Fibroblast of the aortic adventitia (primary cell): ENCODE results near the gene MBNL2. TPM values are rescaled to one million over a fixed set of nuclear protein-coding genes. Genes with fewer than 3 reads are reported as not detected.

ENCODE experiments used
- DNase-seq: peaks from one replicate; pipeline ENCODE4 v3.0.0-alpha.2; 2010; ENCODE audit warnings: low read depth
- H3K4me3 ChIP-seq: 2 replicates; pipeline ENCODE4 v1.5.1; 2011; ENCODE audit warnings: low read depth, mild to moderate bottlenecking, control low read depth, low read length, moderate library complexity
- total RNA-seq: library from RNA; depleted of rRNA; stranded (reverse); fragments of >200 nt; gene quantifications from 2 replicates; pipeline ENCODE4 v1.2.3, GENCODE V29; 2012; ENCODE audit warnings: low replicate concordance
- TF ChIP-seq, protein P1 (sequence below): IDR thresholded peaks from 2 replicates; pipeline ENCODE4 v1.5.1; 2011; ENCODE audit warnings: mild to moderate bottlenecking, low read length, control low read depth, inconsistent platforms; ENCODE audit not compliant: insufficient read depth

The MBNL2 gene
- total RNA-seq, 1 donor, result 120 TPM

DNA sequence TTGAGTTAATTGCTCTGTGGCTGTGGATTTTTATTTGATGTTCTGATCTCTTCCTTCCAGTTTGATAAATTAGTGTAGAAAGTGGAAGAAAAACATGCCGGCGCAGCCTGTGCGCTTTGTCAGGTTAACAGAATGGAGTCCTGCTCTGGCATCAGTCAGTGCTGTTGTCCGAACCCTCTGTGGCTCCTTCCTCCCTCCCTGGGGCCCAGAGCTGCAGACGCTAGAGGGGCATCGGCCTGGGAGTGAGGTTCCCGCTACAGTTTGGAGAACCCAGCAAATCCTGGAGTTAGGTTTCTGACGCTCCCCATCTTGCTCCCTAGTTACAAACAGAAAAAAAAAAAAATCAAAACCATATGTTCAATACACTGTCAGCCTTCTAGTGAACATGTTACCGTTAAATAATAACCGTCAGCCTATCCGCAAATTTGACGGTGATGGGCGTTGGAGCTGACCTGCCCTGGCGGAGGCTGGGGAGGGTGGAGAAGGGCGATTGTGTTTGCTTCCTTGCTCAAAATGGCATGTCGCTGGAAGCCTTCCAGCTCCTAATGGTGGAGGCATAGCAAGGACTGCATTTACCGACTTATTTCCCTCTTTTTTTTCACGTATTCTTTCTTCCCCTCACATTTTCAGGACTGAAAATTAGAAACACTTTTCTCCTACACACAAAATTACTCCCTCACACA, 13.6 kb downstream of the MBNL2 start:
- DNase-seq, result no peak
- no peak overlapping the region for H3K4me3 ChIP-seq
- TF ChIP-seq, protein P1, sequence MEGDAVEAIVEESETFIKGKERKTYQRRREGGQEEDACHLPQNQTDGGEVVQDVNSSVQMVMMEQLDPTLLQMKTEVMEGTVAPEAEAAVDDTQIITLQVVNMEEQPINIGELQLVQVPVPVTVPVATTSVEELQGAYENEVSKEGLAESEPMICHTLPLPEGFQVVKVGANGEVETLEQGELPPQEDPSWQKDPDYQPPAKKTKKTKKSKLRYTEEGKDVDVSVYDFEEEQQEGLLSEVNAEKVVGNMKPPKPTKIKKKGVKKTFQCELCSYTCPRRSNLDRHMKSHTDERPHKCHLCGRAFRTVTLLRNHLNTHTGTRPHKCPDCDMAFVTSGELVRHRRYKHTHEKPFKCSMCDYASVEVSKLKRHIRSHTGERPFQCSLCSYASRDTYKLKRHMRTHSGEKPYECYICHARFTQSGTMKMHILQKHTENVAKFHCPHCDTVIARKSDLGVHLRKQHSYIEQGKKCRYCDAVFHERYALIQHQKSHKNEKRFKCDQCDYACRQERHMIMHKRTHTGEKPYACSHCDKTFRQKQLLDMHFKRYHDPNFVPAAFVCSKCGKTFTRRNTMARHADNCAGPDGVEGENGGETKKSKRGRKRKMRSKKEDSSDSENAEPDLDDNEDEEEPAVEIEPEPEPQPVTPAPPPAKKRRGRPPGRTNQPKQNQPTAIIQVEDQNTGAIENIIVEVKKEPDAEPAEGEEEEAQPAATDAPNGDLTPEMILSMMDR, result no peak

DNA sequence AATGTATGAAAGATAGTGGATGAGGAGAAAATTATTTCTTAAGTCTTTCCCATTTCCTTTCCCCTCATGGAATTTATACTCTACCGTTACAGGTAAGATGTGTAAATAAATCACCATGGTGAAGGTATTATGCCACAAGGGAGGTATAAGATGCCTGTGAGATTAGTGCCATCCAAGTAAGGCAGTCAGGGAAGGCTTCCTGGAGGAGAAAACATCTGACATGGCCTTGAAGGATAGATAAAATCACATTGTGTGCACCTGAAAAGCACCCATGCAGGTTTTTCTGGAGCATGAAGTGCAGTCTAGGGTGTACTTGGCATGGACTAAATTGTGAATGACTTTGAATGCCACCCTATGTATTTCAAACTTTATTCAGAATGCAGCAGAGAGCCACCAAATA, 15.3 kb downstream of the MBNL2 start:
- DNase-seq, result no peak
- H3K4me3 ChIP-seq, result no peak overlapping the region
- TF ChIP-seq, protein P1, result no peak

DNA sequence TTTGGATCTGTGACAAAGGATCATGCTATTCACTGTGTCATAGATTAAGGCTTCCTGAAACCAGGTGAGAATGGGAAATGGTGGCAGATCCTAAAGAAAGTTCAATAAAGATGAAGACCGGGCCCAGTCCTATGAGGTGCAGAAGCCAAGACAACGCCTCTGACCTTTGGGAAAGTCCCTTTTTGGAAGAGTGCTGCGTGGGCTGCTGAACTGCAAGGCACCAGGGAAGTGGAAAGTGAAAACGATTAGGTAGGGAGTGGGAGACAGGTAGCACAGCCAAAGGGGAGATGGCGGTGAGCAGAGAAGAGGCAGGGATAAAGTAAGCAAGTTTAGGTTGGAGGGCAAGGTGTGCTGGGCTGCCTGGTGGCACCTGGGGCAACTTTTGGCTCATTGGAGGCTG, 16.3 kb downstream of the MBNL2 start:
- DNase-seq, result no peak
- no peak overlapping the region for H3K4me3 ChIP-seq
- TF ChIP-seq, protein P1, result no peak

DNA sequence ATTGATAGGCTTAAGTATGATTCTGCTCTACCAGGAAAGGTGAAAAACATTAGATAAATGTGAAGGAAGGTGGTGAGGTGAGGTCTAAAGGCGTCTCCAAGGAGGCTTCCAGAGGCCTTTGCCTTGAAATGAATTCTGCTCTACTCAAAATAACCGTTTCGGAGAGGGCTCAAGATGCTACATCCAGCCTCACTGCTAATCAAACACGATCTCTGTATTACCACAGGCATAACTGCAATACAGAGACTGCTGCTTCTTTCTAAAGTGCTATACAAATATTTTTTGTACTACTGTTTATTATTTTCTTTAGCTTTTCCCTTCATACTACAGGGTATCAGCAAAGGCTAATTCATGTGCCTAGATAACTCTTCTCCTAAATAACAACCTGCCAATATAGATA, 16.8 kb downstream of the MBNL2 start:
- H3K4me3 ChIP-seq, result no peak overlapping the region
- TF ChIP-seq, protein P1, result no peak
- no peak for DNase-seq

DNA sequence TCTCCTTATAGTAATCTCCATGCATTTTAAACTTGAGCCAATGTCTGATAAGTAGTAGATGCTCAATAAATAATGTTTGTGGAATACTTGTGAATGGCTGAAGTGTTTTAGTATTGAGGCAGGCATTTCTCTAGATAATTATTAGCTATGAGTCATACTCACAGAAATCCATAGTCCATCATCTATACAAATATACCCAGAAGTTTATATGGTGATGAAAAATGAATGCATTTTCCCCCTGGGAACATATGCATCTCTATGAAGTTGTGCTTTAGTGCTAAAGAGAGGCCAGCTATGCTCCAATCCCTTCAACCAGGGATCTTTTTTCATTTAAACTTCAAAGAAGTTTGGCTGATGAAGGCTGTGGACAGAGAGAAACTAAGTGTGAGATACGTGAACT, 17.2 kb downstream of the MBNL2 start:
- no peak for DNase-seq
- H3K4me3 ChIP-seq, result no peak overlapping the region
- TF ChIP-seq, protein P1, result no peak

DNA sequence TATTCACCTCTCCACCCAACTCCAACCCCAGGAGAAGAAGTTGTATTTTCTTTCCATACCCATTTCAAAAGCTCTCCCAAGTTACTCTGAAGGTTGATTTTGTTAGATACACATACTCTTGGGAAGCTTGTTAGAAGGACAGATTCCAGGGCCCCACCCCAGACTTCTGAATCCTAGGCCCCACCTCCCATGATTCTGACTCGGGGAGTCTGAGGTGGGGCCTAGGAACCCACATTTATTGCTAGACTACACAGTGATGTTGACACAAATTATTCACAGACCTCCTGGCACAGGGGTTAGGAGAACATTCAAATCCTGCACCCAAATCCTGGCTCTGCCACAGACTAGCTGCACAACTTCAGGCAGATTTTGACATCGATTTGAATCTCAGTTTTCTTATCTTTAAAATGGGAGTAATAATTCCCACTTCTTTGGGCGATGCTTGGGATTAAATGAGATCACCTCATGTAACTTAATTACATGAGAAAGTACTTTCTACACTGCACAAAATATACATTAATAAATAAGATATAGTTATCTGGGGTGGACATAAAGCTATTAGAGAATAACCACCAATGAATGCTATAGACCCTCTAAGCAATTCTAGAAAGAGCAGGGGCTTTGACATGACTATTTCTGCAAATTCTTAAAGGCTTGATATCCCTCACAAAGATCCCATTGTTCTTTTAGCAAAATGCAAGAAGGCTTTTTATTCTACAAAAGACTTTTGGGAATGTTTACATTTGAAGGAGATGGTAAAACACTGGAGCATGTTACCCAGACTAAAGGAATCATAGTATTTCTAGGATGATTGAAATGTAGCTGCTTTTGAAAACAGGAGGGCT, 18.0 kb downstream of the MBNL2 start:
- TF ChIP-seq, protein P1, result no peak
- no peak for DNase-seq
- no peak overlapping the region for H3K4me3 ChIP-seq
